ENCODE measurements around the gene DOCK10.
"Not testable (repeated sequence)": the region's sequence is repeated elsewhere in the genome, so short reads cannot be mapped to it uniquely, and the experiment has no call there.

DOCK10 gene

GRCh38 chr2:224946895-224947294 lies 95.4 kb downstream of the DOCK10 start:
- no peak for DNase-seq (ENCODE audit: low spot score)

DNA sequence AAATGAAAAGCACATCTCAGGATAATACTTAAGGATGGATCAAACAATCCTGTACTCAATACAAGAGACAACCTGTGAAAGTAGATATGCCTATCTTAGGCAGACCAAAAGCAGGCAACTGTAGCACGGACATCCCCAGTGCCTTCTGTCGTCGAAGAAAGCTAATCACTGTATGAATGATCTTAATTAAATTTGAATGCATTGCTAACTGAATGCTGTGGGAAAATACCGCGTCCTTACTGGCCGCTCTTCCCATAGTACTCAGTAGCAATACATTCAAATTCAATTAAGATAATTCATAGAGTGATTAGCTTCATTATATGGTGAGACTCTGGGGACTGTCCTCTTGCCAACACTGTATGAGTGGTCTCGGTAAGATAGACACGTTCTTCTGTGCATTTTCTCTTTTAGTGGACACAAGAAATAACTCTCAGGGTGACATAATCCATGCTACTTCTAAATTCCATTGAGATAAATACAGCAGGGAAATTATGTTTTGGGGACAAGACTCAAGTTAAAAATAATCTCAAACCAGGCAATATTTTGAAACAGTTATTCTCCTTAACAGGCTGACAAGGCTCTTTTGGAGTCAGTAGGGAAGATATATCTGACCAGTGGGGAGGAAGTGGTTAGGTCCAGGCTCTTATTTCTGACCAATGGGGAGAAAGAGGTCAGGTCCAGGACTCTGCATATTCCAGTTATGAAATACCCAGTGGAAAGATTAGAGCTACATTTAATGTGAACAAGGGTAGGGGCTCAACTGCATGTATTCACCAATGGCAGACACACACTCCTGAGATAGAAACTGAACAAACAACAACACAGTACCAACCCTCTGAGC lies 97.3 kb downstream of the DOCK10 start:
- no peak for DNase-seq (ENCODE audit: low spot score)

DNA sequence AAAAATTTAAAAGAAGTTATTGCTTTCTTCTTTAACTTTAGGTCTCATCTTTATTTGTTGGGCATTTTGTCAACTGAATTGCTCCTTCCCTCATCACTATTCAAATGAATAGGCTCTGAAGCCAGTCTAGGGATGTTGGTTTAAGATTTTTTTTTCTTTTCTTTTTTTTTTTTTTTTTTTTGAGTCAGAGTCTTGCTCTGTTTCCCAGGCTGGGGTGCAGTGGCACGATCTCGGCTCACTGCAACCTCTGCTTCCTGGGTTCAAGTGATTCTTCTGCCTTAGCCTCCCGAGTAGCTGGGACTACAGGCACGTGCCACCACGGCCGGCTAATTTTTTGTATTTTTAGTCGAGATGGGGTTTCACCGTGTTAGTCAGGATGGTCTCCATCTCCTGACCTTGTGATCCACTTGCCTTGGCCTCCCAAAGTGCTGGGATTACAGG lies 98.6 kb downstream of the DOCK10 start:
- DNase-seq (ENCODE audit: low spot score) = not testable (repeated sequence)

GRCh38 chr2:224941960-224942359 lies 100.3 kb downstream of the DOCK10 start:
- no peak for DNase-seq (ENCODE audit: low spot score)

- no peak for DNase-seq (ENCODE audit: low spot score)
These were observed 101.7 kb downstream of the DOCK10 start for GRCh38 chr2:224940618-224941017.

DNA sequence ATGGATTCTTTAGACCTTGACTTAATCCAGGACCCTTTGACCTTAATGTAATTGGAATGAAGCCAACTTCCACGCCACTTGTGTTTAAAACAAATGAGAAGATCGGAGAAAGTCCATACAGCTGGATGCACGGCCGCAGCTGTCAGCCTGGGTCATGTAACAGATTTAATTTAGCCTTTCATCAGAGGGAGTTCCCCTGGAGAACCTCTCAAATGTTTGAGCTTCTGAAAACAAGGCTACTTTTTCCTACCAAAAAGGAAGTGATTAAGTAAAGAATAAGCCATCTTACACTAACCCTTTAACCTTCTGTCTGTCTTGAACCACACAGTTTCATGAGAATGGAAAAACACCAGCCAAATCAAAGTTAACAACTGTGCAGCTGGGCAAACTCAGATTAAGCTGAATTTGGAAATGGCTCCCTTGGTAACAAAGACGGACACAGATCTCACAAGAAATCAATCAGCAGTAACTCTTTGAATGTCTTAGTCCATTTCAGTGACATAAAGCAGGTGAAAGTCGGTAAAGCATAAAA lies 103.6 kb downstream of the DOCK10 start:
- DNase-seq (ENCODE audit: low spot score) = no peak

GRCh38 chr2:224937887-224938286 lies 104.4 kb downstream of the DOCK10 start:
- DNase-seq (ENCODE audit: low spot score) = no peak

- no peak for DNase-seq (ENCODE audit: low spot score)
These were observed 107.6 kb downstream of the DOCK10 start for GRCh38 chr2:224934526-224935188.

GRCh38 chr2:224933431-224933830 lies 108.8 kb downstream of the DOCK10 start:
- no peak for DNase-seq (ENCODE audit: low spot score)

- no peak for DNase-seq (ENCODE audit: low spot score)
These were observed 109.7 kb downstream of the DOCK10 start for GRCh38 chr2:224932522-224932921.

DNA sequence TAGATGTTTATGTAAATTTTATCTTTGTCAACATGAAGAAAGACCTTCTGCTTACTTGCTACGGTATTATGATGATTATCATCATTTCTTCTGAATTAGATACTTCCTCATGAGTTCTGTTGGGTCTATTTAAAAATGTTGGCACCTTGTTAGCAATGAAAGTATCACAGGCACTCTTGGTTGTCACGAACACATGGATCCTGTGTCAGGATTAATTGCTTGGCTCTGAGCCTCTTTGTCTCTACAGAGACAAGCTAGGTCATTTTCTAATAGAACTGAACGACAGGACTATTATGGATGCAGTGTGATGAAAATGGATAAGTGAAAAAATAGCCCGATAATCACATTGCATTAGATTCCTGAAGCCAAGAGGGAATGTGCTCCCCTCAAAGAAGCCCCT lies 110.3 kb downstream of the DOCK10 start:
- DNase-seq (ENCODE audit: low spot score) = no peak

DNA sequence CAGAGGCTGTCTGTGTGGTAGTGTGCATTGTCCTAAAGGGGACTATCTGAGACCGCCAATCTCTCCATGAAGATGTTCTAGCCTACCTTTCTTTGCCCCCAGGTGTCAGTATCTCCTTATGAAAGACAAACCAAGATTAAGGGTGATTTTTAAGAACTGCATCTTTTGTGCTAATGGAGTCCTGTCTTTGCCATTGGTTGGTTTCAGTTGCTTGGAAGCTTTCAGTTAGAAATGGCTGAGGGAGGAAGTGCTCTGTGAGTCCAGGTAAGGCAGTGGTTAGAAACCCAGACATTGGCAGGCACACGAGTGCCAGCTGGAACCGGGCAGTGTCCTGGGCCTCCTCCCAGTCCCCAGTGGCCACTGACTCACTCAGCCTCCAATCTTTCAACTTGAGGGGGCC lies 111.3 kb downstream of the DOCK10 start:
- DNase-seq (ENCODE audit: low spot score) = no peak

DNA sequence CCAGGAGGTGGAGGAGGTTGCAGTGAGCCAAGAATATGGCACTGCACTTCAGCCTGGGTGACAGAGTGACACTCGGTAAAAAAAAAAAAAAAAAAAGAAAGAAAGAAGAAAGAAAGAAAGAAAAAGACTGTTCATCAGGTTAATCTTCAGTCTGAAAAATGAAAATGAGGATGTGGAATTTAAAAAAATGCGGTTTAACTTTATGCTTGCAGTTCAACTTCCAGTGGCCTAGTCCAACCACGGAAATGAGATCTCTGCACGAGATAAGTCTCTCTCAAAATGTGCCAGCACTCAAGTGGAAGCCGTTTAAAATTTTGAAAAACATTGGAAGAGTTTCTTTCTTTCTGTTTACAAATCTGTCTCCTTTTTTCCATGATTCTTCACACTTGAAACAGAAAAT lies 112.1 kb downstream of the DOCK10 start:
- DNase-seq (ENCODE audit: low spot score) = no peak

- no peak for DNase-seq (ENCODE audit: low spot score)
These were observed 112.8 kb downstream of the DOCK10 start for GRCh38 chr2:224929512-224929911.

- no peak for DNase-seq (ENCODE audit: low spot score)
These were observed 114.6 kb downstream of the DOCK10 start for GRCh38 chr2:224927646-224928173.

- DNase-seq (ENCODE audit: low spot score) = no peak
These were observed 115.3 kb downstream of the DOCK10 start for GRCh38 chr2:224927011-224927410.

DNA sequence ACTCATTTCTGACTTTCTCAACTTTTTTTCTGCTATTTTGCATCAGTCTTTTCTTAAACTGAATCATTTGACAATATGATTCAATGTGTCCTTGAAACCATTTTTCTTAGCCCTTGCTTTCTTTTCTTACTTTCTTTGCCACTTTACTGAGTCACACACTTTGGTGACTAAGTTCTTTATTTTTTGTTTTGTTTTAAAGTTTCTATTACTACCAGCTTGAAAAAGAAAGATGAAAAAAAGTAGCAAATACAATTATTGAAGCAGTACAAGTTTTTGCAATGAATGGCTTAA lies 116.5 kb downstream of the DOCK10 start:
- no peak for DNase-seq (ENCODE audit: low spot score)

DNA sequence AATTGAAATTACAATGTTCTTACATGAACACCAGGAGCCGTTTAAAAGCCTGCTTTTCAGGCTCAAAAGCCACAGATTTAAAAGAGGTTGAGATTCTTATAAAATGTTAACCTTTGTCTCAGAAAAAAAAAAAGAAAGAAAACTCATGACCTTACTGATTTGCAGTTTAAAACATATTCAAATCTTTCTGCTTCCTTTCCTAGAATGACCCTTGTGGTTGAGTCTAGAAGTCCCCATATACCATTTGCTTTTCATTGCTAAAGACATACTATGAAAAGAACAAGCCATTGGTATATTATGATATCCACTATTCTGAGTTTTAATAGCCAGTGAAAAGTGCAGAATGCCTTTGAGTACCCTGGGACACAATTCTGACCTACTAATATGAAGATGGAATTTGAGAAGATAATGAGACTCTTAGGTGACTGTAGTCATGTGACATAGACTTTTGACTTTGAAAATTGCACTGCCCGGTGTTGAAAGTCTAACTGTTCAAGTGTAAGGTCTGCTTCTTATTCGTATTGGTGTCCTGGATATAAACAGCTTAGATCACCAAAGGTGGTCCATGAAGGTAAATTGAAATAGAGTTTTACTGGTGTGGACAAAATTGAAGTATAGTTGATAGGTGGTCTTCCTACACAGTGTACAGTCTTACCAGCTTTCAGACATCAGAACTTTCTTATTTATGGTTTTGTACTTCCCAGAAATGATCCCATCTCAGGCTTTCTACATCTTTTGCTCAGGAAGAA lies 117.0 kb downstream of the DOCK10 start:
- no peak for DNase-seq (ENCODE audit: low spot score)

GRCh38 chr2:224924631-224925030 lies 117.6 kb downstream of the DOCK10 start:
- no peak for DNase-seq (ENCODE audit: low spot score)

DNA sequence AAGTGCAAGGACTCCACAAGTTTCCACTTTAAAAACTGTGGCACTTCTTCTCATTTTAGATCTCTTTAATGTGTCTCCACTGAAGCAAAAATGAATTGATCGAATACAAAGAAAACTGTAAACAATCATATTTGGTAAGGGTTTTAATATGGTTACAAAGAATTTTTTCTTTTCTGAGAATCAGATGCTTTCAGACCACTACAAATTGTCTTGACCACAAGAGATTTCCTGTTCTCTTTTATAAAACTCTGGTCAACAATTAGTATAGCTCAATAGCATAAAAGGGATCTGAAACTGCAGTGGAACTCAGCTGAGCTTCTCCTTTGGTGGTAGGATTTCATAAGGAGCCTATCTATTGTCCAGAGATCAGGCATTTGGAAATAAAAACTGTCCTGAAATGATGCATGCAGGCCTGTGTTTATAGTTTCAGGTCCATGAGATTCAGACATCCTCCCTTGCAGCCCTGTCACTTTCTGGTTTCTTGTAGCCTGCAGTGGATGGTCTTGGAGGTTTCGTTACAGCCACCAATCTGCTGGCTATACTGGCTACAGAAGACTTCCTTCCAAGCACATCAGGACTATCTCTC lies 120.0 kb downstream of the DOCK10 start:
- DNase-seq (ENCODE audit: low spot score) = no peak

DNA sequence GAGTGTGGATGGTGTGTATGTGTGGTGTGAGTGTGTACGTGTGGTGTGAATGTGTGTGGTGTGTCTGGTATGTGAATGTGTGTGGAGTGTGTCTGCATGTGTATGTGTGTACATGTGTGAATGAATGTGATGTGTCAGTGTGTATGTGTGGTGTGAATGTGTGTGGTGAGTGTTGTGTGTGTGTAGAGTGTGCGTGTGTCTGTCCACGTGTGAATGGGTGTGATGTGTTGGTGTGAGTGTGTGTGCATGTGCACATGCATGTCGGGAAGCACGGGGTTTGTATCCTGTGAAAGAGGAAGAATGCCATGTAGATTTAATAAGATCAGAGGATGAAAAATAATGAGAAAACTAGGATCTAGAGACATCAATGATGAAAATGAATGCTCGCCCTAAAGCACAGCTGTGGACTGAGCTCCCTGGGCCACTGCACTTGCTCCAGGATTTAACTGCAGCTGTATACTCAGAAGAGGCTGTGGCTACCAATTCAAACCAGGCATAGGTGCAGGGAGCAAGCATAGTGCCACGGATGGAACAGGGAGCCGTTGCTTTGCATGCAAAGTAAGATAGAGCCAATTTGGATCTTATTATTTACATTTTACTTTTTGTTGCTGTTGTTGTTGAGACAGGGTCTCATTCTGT lies 122.7 kb downstream of the DOCK10 start:
- DNase-seq (ENCODE audit: low spot score) = no peak
